SK-N-SH (cell line): ENCODE results near the gene ZNF665. TPM values are rescaled to one million over a fixed set of nuclear protein-coding genes. Genes with fewer than 3 reads are reported as not detected.

ENCODE experiments used
- CTCF ChIA-PET: fragments of 300-600, 350-600 bp; formaldehyde crosslinking; extraction: SDS; loops from one replicate; lab custom pipeline; 2021; lab: Yijun Ruan, JAX
- POLR2A ChIA-PET: fragments of 350-600 bp; sonication (Branson Sonifier 250); formaldehyde crosslinking; extraction: SDS; loops from one replicate; lab custom pipeline; 2020; ENCODE audit warnings: antibody characterized with exemption, inconsistent platforms; lab: Yijun Ruan, JAX
- DNase-seq: peaks from one replicate; pipeline ENCODE4 v3.0.0; 2012
- H2AFZ ChIP-seq: fragments of 200-600 bp; sonication (generic); 2 replicates; pipeline ENCODE4 v1.8.1; 2016; ENCODE audit warnings: antibody characterized with exemption, mild to moderate bottlenecking, low read depth
- H3F3A ChIP-seq: fragments of 200-600 bp; sonication (generic); replicated peaks from 2 replicates; pipeline ENCODE3; 2016; ENCODE audit warnings: antibody characterized with exemption, mild to moderate bottlenecking; ENCODE audit not compliant: insufficient read depth
- H3K27ac ChIP-seq, 2 experiments: fragments of 200-500 bp in 1 of 2; fragments of 200-600 bp in 1 of 2; sonication (Bioruptor generic) in 1 of 2; sonication (generic), shearing (Covaris generic) in 1 of 2; 2 replicates each; pipeline versions ENCODE4 v1.5.1 to v1.6.1; 2014 to 2016; ENCODE audit warnings: low read depth in 2 of 2, inconsistent platforms in 1 of 2, low read length in 1 of 2, mild to moderate bottlenecking in 1 of 2, mixed read lengths in 1 of 2
- H3K27me3 ChIP-seq: fragments of 200-600 bp; sonication (generic), shearing (Covaris generic); 2 replicates; pipeline ENCODE4 v1.6.1; 2016; ENCODE audit warnings: mixed run types; ENCODE audit not compliant: insufficient read depth
- H3K36me3 ChIP-seq, 2 experiments: fragments of 200-500 bp in 1 of 2; fragments of 200-600 bp in 1 of 2; sonication (Bioruptor generic) in 1 of 2; sonication (generic) in 1 of 2; replicated peaks in 1 of 2; 2 replicates each; pipeline versions ENCODE3 to v1.5.1; 2014 to 2016; ENCODE audit warnings: low read length in 1 of 2, mild to moderate bottlenecking in 1 of 2; ENCODE audit not compliant: insufficient read depth in 2 of 2, control insufficient read depth in 1 of 2
- H3K4me1 ChIP-seq, 2 experiments: fragments of 200-500 bp in 1 of 2; fragments of 200-600 bp in 1 of 2; sonication (Bioruptor generic) in 1 of 2; sonication (generic), shearing (Covaris generic) in 1 of 2; 2 replicates each; pipeline versions ENCODE4 v1.5.1 to v1.6.1; 2014 to 2016; ENCODE audit warnings: low read depth in 1 of 2, low read length in 1 of 2, mixed run types in 1 of 2; ENCODE audit not compliant: insufficient read depth in 2 of 2, control insufficient read depth in 1 of 2
- H3K4me2 ChIP-seq: fragments of 200-600 bp; sonication (generic), shearing (Covaris generic); 2 replicates; pipeline ENCODE4 v1.6.1; 2017; ENCODE audit warnings: mixed run types
- H3K4me3 ChIP-seq, 2 experiments: fragments of 200-500 bp in 1 of 2; fragments of 200-600 bp in 1 of 2; sonication (Bioruptor generic) in 1 of 2; sonication (generic), shearing (Covaris generic) in 1 of 2; 2 replicates each; pipeline versions ENCODE4 v1.5.1 to v1.8.1; 2014 to 2016; ENCODE audit warnings: low read depth in 2 of 2, inconsistent platforms in 1 of 2, low read length in 1 of 2, mild to moderate bottlenecking in 1 of 2, mixed read lengths in 1 of 2, moderate library complexity in 1 of 2
- H3K79me2 ChIP-seq: fragments of 200-600 bp; sonication (generic); 2 replicates; pipeline ENCODE4 v1.8.1; 2017; ENCODE audit warnings: mild to moderate bottlenecking; ENCODE audit not compliant: insufficient read depth
- H3K9ac ChIP-seq: fragments of 200-600 bp; sonication (generic); 2 replicates; pipeline ENCODE4 v1.6.1; 2017; ENCODE audit warnings: mixed run types
- H3K9me2 ChIP-seq: fragments of 200-600 bp; sonication (generic); 2 replicates; pipeline ENCODE4 v1.6.1; 2017; ENCODE audit warnings: mixed run types
- H3K9me3 ChIP-seq: fragments of 200-600 bp; sonication (generic); 2 replicates; pipeline ENCODE4 v1.6.1; 2017; ENCODE audit warnings: mixed run types, mild to moderate bottlenecking, moderate library complexity
- H4K20me1 ChIP-seq: fragments of 200-600 bp; sonication (generic); 2 replicates; pipeline ENCODE4 v1.6.1; 2017; ENCODE audit warnings: mild to moderate bottlenecking, mixed run types; ENCODE audit not compliant: insufficient read depth
- CTCF ChIP-seq: fragments of 200-600 bp; sonication (generic); IDR thresholded peaks from 2 replicates; pipeline ENCODE4 v1.6.1; 2017; ENCODE audit warnings: antibody characterized with exemption, mild to moderate bottlenecking, moderate library complexity
- EP300 ChIP-seq, 2 experiments: IDR thresholded peaks; 2 replicates each; pipeline versions ENCODE4 v1.4.0 to v1.6.1; 2012; ENCODE audit warnings: borderline replicate concordance in 1 of 2, low read depth in 1 of 2, low read length in 1 of 2
- EZH2phosphoT487 ChIP-seq: fragments of 200-600 bp; sonication (generic); IDR thresholded peaks from 2 replicates; pipeline ENCODE4 v1.6.1; 2017; ENCODE audit warnings: low read depth, mixed run types, mild to moderate bottlenecking, antibody characterized with exemption, moderate library complexity, borderline replicate concordance
- FOSL2 ChIP-seq: IDR thresholded peaks from 2 replicates; pipeline ENCODE4 v1.4.0; 2012; ENCODE audit warnings: low read depth, mild to moderate bottlenecking, moderate library complexity, borderline replicate concordance
- FOXJ3 ChIP-seq: sonication (generic); formaldehyde crosslinking; IDR thresholded peaks from 2 replicates; pipeline ENCODE4 v1.5.1; 2020; ENCODE audit warnings: mild to moderate bottlenecking, missing genetic modification reagents
- IRF3 ChIP-seq: fragments of 150-350 bp; IDR thresholded peaks from 2 replicates; pipeline ENCODE4 v1.6.1; 2016; ENCODE audit warnings: mild to moderate bottlenecking, low read depth, low read length
- MXI1 ChIP-seq: IDR thresholded peaks from 2 replicates; pipeline ENCODE4 v1.6.1; 2012; ENCODE audit warnings: mild to moderate bottlenecking, low read depth, low read length, improper control_type of control experiment
- NFIC ChIP-seq: IDR thresholded peaks from 2 replicates; pipeline ENCODE4 v1.4.0; 2012; ENCODE audit warnings: borderline replicate concordance
- RAD21 ChIP-seq: IDR thresholded peaks from 2 replicates; pipeline ENCODE4 v1.6.1; 2012; ENCODE audit warnings: mild to moderate bottlenecking, low read length
- RCOR1 ChIP-seq: fragments of 150-350 bp; IDR thresholded peaks from 2 replicates; pipeline ENCODE4 v1.6.1; 2017; ENCODE audit warnings: antibody characterized with exemption, low read length
- REST ChIP-seq: IDR thresholded peaks from 2 replicates; pipeline ENCODE4 v1.6.1; 2012; ENCODE audit warnings: mild to moderate bottlenecking, low read depth, low read length, moderate library complexity
- RFX5 ChIP-seq: IDR thresholded peaks from 2 replicates; pipeline ENCODE4 v1.6.1; 2012; ENCODE audit warnings: mild to moderate bottlenecking, improper control_type of control experiment, low read length
- RXRA ChIP-seq: IDR thresholded peaks from 2 replicates; pipeline ENCODE4 v1.4.0; 2012; ENCODE audit warnings: low read depth, mild to moderate bottlenecking, borderline replicate concordance
- SIN3A ChIP-seq: IDR thresholded peaks from 2 replicates; pipeline ENCODE4 v1.6.1; 2012; ENCODE audit warnings: low read depth, mild to moderate bottlenecking, low read length, moderate library complexity, borderline replicate concordance
- TCF12 ChIP-seq: IDR thresholded peaks from 2 replicates; pipeline ENCODE4 v1.4.0; 2012
- TEAD4 ChIP-seq: IDR thresholded peaks from 2 replicates; pipeline ENCODE4 v1.4.0; 2012; ENCODE audit warnings: mild to moderate bottlenecking, borderline replicate concordance; ENCODE audit not compliant: insufficient read depth
- WGBS: methylation state at CpG from one replicate; pipeline ENCODE4 v1.1.6; 2017; ENCODE audit warnings: low lambda C conversion rate; 5-methylcytosine and 5-hydroxymethylcytosine counted together
- polyA plus RNA-seq, 3 experiments: library from polyadenylated mRNA; depleted of rRNA; stranded (reverse); fragments of >200 nt; gene quantifications; 2 replicates each; pipeline ENCODE4 v1.2.3, GENCODE V29; 2012
- TF ChIP-seq, protein P1 (sequence below): IDR thresholded peaks from 2 replicates; pipeline ENCODE4 v1.4.0; 2012; ENCODE audit warnings: low read depth, borderline replicate concordance
- TF ChIP-seq, protein P2 (sequence below): IDR thresholded peaks from 2 replicates; pipeline ENCODE4 v1.4.0; 2012; ENCODE audit warnings: low read depth, borderline replicate concordance

The ZNF665 gene
- polyA plus RNA-seq, 1 of the 3 experiments (the other 2 are of a cell fraction) = 3.2 TPM

DNA sequence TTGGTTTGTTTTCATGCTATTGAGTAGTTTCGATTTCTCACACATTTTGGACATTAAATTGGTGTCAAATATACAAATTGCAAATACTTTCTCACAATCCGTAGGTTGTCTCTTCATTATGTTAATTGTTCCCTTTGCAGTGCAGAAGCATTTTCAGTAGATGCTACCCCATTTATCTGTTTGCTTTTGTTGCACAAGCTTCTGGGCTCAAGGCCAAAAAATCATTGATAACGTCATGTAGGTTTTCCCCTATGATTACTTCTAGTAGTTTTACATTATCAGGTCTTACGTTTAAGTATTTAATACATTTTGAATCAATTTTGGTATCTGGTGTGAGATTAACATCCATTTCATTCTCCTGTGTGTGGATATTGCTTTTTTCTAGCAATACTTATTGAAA, 20.3 kb downstream of the ZNF665 start:
- no peaks in the 10 kb centered on the region for H3K4me1 ChIP-seq
- ChIA-PET POLR2A (no interaction called here), CTCF (no interaction called here)
- TF ChIP-seq EP300 (IDR thresholded peaks at IDR 0.05; ENCODE audit: borderline replicate concordance in 1 of 2, low read depth in 1 of 2, low read length in 1 of 2) = no peak
- TF ChIP-seq RFX5 = no peak
- no peak for TF ChIP-seq SIN3A
- TF ChIP-seq MXI1 = no peak
- TF ChIP-seq TEAD4 = no peak
- no peak for TF ChIP-seq FOSL2
- no peak for TF ChIP-seq IRF3
- TF ChIP-seq RAD21 = no peak
- TF ChIP-seq, protein P1, sequence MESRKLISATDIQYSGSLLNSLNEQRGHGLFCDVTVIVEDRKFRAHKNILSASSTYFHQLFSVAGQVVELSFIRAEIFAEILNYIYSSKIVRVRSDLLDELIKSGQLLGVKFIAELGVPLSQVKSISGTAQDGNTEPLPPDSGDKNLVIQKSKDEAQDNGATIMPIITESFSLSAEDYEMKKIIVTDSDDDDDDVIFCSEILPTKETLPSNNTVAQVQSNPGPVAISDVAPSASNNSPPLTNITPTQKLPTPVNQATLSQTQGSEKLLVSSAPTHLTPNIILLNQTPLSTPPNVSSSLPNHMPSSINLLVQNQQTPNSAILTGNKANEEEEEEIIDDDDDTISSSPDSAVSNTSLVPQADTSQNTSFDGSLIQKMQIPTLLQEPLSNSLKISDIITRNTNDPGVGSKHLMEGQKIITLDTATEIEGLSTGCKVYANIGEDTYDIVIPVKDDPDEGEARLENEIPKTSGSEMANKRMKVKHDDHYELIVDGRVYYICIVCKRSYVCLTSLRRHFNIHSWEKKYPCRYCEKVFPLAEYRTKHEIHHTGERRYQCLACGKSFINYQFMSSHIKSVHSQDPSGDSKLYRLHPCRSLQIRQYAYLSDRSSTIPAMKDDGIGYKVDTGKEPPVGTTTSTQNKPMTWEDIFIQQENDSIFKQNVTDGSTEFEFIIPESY = no peak
- TF ChIP-seq RXRA = no peak
- TF ChIP-seq REST = no peak
- TF ChIP-seq, protein P2, sequence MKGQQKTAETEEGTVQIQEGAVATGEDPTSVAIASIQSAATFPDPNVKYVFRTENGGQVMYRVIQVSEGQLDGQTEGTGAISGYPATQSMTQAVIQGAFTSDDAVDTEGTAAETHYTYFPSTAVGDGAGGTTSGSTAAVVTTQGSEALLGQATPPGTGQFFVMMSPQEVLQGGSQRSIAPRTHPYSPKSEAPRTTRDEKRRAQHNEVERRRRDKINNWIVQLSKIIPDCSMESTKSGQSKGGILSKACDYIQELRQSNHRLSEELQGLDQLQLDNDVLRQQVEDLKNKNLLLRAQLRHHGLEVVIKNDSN = no peak
- no peak for TF ChIP-seq EZH2phosphoT487
- TF ChIP-seq FOXJ3 = no peak
- TF ChIP-seq TCF12 = no peak
- TF ChIP-seq NFIC = no peak
- TF ChIP-seq CTCF = no peak
- TF ChIP-seq RCOR1 = no peak
- H2AFZ ChIP-seq = no peak overlapping the region
- H3K4me2 ChIP-seq = no peak overlapping the region
- DNase-seq = no peak
- no peaks in the 10 kb centered on the region for H3K79me2 ChIP-seq
- H3F3A ChIP-seq = no peaks in the 10 kb centered on the region
- no peak overlapping the region for H3K4me3 ChIP-seq
- no peaks in the 10 kb centered on the region for H3K9me2 ChIP-seq
- H3K9ac ChIP-seq = no peak overlapping the region
- no peak overlapping the region for H3K27ac ChIP-seq
- H4K20me1 ChIP-seq = no peaks in the 10 kb centered on the region
- WGBS = 20% methylated on average over 4 of the region's 4 CpGs
- H3K36me3 ChIP-seq = no peaks in the 10 kb centered on the region
- peaks cover 4% of the 10 kb centered on the region; the same call in 1 of the 2 replicates for H3K9me3 ChIP-seq
- H3K27me3 ChIP-seq = no peaks in the 10 kb centered on the region
